Vein endothelial cell (primary cell): ENCODE results near the gene RPS6KA5. TPM values are rescaled to one million over a fixed set of nuclear protein-coding genes. Genes with fewer than 3 reads are reported as not detected.

ENCODE experiments used
- small RNA-seq: library from RNA; depleted of rRNA; stranded (forward); fragments of <200 nt; gene quantifications from one replicate; pipeline ENCODE3, GENCODE V24; 2012
- total RNA-seq: library from RNA; depleted of rRNA; stranded (reverse); fragments of >200 nt; gene quantifications from 2 replicates; pipeline ENCODE4 v1.2.3, GENCODE V29; 2012

RPS6KA5 gene
- 6.0 and 6.9 TPM in 2 replicates for total RNA-seq

GRCh38 chr14:91060351-91061055 lies at the start of gene RPS6KA5:
RPS6KA5 (minus strand) TSS chr14:91060641; CDS start chr14:91060434, 207 bp downstream.

GRCh38 chr14:90815822-90816662 lies 244.4 kb downstream of the RPS6KA5 start, which contains the start of gene TTC7B:
TTC7B (minus strand) TSS chr14:90816430; CDS start chr14:90816295, 135 bp downstream.

Small RNA genes lying within 50 kb of the gene (small RNA-seq; reads per million reads assigned to genes)
- gene RNU7-30P = not detected

Other genes starting within 250 kb of the RPS6KA5 start
- gene TTC7B, start 244.2 kb downstream of the RPS6KA5 start, total RNA-seq = 32.0 and 59.6 TPM in 2 replicates
- gene DGLUCY, start 53.4 kb upstream of the RPS6KA5 start, total RNA-seq = 91.6 and 104 TPM in 2 replicates
- 0.65 and 0.96 TPM in 2 replicates for gene GPR68, start 184.1 kb upstream of the RPS6KA5 start, total RNA-seq